Mammary epithelial cell (primary cell): ENCODE data around the gene DSG3.

ENCODE experiments used
- CTCF ChIP-seq, 2 donors: IDR thresholded peaks in 1 of 2; conservative IDR thresholded peaks in 1 of 2; 2 replicates each; pipeline ENCODE4 v1.5.1; 2011 to 2012; ENCODE audit warnings: inconsistent platforms in 2 of 2, low read length in 2 of 2, mild to moderate bottlenecking in 2 of 2, control low read depth in 1 of 2, low read depth in 1 of 2; ENCODE audit not compliant: insufficient read depth in 1 of 2; ENCODE audit errors: extremely low read depth in 1 of 2
- EZH2 ChIP-seq: IDR thresholded peaks from 2 replicates; pipeline ENCODE4 v1.6.1; 2012; ENCODE audit warnings: low read length, inconsistent platforms, borderline replicate concordance

DNA sequence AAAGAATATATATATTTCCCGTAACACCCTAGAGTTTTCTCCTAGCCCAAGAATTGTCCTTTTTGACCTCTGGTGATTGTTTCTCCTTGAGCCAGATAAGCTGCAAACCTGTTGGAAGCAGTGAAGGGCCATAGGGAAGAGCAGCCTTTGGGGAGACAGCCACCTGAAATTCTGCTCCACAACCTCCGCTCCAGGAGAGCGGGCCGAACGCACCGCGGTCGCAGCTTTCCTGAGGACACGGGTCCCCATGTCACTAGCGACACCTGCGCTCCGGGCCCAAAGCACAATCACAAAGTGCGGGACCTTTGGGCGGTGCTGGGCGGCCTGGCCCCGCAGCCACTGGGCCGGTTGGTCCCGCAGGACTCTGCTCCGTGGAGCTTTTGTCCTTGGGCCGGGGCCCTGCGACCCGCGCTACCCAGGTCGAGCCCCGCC lies 49.9 kb downstream of the DSG3 start:
- TF ChIP-seq CTCF (conservative IDR thresholded peaks at IDR 0.05 in 1 of 2, IDR thresholded peaks at IDR 0.05 in 1 of 2; ENCODE audit: extremely low read depth in 1 of 2, insufficient read depth in 1 of 2, low read depth in 1 of 2, low read length in 2 of 2) (no peak), EZH2 (no peak)
